GM12873 (cell line): ENCODE data around the gene C1GALT1.

Experiments
- CTCF ChIP-seq: IDR thresholded peaks from 2 replicates; pipeline ENCODE4 v1.5.1; 2012; ENCODE audit warnings: low read depth, mild to moderate bottlenecking, moderate library complexity, low read length, control low read depth; ENCODE audit not compliant: insufficient read depth; ENCODE audit errors: missing control alignments

C1GALT1 gene

GRCh38 chr7:7212612-7213011 is 30.3 kb downstream of the C1GALT1 start:
- TF ChIP-seq CTCF = no peak

GRCh38 chr7:7214398-7215347 is 32.3 kb downstream of the C1GALT1 start:
- TF ChIP-seq CTCF = no peak

- no peak for TF ChIP-seq CTCF
Observed at GRCh38 chr7:7216279-7216678, 33.9 kb downstream of the C1GALT1 start.

- TF ChIP-seq CTCF = no peak
Observed at GRCh38 chr7:7219216-7219615, 36.9 kb downstream of the C1GALT1 start.

- TF ChIP-seq CTCF = no peak
Observed at GRCh38 chr7:7220821-7221220, 38.5 kb downstream of the C1GALT1 start.

GRCh38 chr7:7221599-7222038 is 39.3 kb downstream of the C1GALT1 start:
- TF ChIP-seq CTCF = no peak

GRCh38 chr7:7223250-7223649 is 40.9 kb downstream of the C1GALT1 start:
- no peak for TF ChIP-seq CTCF
